NCI-H2029 (cell line): ENCODE results near the gene AIF1.
"Not testable (repeated sequence)": the region's sequence is repeated elsewhere in the genome, so short reads cannot be mapped to it uniquely, and the experiment has no call there.

Experiments
- DNase-seq: peaks from one replicate; lab custom pipeline; 2025; lab: John Stamatoyannopoulos, UW

The AIF1 gene

GRCh38 chr6:31580807-31581433 is 34.1 kb upstream of the AIF1 start:
- peak; percentile 46 for DNase-seq

GRCh38 chr6:31581434-31582229 is 33.4 kb upstream of the AIF1 start:
- no peak for DNase-seq

GRCh38 chr6:31582230-31582643 is 32.8 kb upstream of the AIF1 start, which contains the start of gene LTB:
TSS of gene LTB (minus strand) at chr6:31582424. CDS start at chr6:31582417, 7 bp downstream.
- no peak for DNase-seq

GRCh38 chr6:31585491-31585890 is 29.5 kb upstream of the AIF1 start:
- no peak for DNase-seq

GRCh38 chr6:31586008-31586407 is 29.0 kb upstream of the AIF1 start, which contains the start of gene LST1:
TSS of gene LST1 (plus strand) at chr6:31586277. CDS start at chr6:31587300, 1,023 bp downstream.
- DNase-seq, result no peak

GRCh38 chr6:31586599-31587281 is 28.3 kb upstream of the AIF1 start:
- DNase-seq, result no peak

- no peak for DNase-seq
These were observed 26.9 kb upstream of the AIF1 start for GRCh38 chr6:31587791-31588777.

GRCh38 chr6:31588871-31589650 is 26.0 kb upstream of the AIF1 start:
- DNase-seq, result no peak

GRCh38 chr6:31590691-31591090 is 24.3 kb upstream of the AIF1 start:
- not testable (repeated sequence) for DNase-seq

- no peak for DNase-seq
These were observed 22.6 kb upstream of the AIF1 start for GRCh38 chr6:31592396-31592771.

GRCh38 chr6:31597006-31597405 is 18.0 kb upstream of the AIF1 start:
- DNase-seq, result no peak

- no peak for DNase-seq
These were observed 7.7 kb upstream of the AIF1 start for GRCh38 chr6:31607317-31607716.

- DNase-seq, result no peak
These were observed 5.3 kb upstream of the AIF1 start for GRCh38 chr6:31609519-31610406.

- no peak for DNase-seq
These were observed 4.1 kb upstream of the AIF1 start for GRCh38 chr6:31610968-31611367.

GRCh38 chr6:31614075-31614619 is 887 bp upstream of the AIF1 start:
- DNase-seq, result no peak

GRCh38 chr6:31615748-31616147 is 714 bp downstream of the AIF1 start:
- DNase-seq, result no peak

- DNase-seq, result no peak
These were observed 2.0 kb downstream of the AIF1 start for GRCh38 chr6:31617010-31617409.

GRCh38 chr6:31619805-31620585 is 5.0 kb downstream of the AIF1 start:
- DNase-seq, result peak; percentile 99
